ENCODE data around the gene CCDC112. TPM values are rescaled to one million over a fixed set of nuclear protein-coding genes. Genes with fewer than 3 reads are reported as not detected.
"Not testable (repeated sequence)": the region's sequence is repeated elsewhere in the genome, so short reads cannot be mapped to it uniquely, and the experiment has no call there.

CCDC112 gene
- total RNA-seq, 1 donor from 2014 or later, result 5.6 TPM

- no peak for DNase-seq (ENCODE audit: low read depth)
Observed at GRCh38 chr5:115263078-115263380, 33.4 kb downstream of the CCDC112 start.

- DNase-seq (ENCODE audit: low read depth), result peak; percentile 76
Observed at GRCh38 chr5:115262321-115263077, 34.0 kb downstream of the CCDC112 start, which contains the start of gene PGGT1B. TSS of gene PGGT1B (minus strand) at chr5:115262877. CDS start at chr5:115262851, 26 bp downstream.

GRCh38 chr5:115262011-115262320 lies 34.5 kb downstream of the CCDC112 start:
- DNase-seq (ENCODE audit: low read depth), result no peak

- no peak for DNase-seq (ENCODE audit: low read depth)
Observed at GRCh38 chr5:115260248-115260647, 36.2 kb downstream of the CCDC112 start.

- no peak for DNase-seq (ENCODE audit: low read depth)
Observed at GRCh38 chr5:115257981-115258380, 38.5 kb downstream of the CCDC112 start.

- DNase-seq (ENCODE audit: low read depth), result not testable (repeated sequence)
Observed at GRCh38 chr5:115249379-115249778, 47.1 kb downstream of the CCDC112 start.

- DNase-seq (ENCODE audit: low read depth), result peak; percentile 52
Observed at GRCh38 chr5:115246361-115246991, 50.0 kb downstream of the CCDC112 start.

- peak; percentile 18 for DNase-seq (ENCODE audit: low read depth)
Observed at GRCh38 chr5:115243412-115243811, 53.0 kb downstream of the CCDC112 start.

- peak; percentile 7 for DNase-seq (ENCODE audit: low read depth)
Observed at GRCh38 chr5:115241881-115242642, 54.4 kb downstream of the CCDC112 start.

GRCh38 chr5:115237066-115237465 lies 59.4 kb downstream of the CCDC112 start:
- no peak for DNase-seq (ENCODE audit: low read depth)

- peak; percentile 15 for DNase-seq (ENCODE audit: low read depth)
Observed at GRCh38 chr5:115236599-115236998, 59.9 kb downstream of the CCDC112 start.

- DNase-seq (ENCODE audit: low read depth), result no peak
Observed at GRCh38 chr5:115231598-115231997, 64.9 kb downstream of the CCDC112 start.

- DNase-seq (ENCODE audit: low read depth), result no peak
Observed at GRCh38 chr5:115229606-115230005, 66.8 kb downstream of the CCDC112 start.

- DNase-seq (ENCODE audit: low read depth), result no peak
Observed at GRCh38 chr5:115227281-115227680, 69.2 kb downstream of the CCDC112 start.

Other genes starting within 250 kb of the CCDC112 start
- gene TRIM36, start 126.7 kb downstream of the CCDC112 start, total RNA-seq, result 10.5 and 16.9 TPM in 2 replicates
- 6.6 and 11.3 TPM in 2 replicates for gene PGGT1B, start 33.8 kb downstream of the CCDC112 start, total RNA-seq
- gene FEM1C, start 248.1 kb upstream of the CCDC112 start, total RNA-seq, result 16.8 and 18.7 TPM in 2 replicates